GM23248 (cell line): ENCODE data around the gene RNLS. TPM values are rescaled to one million over a fixed set of nuclear protein-coding genes. Genes with fewer than 3 reads are reported as not detected.
"Not testable (repeated sequence)": the region's sequence is repeated elsewhere in the genome, so short reads cannot be mapped to it uniquely, and the experiment has no call there.

Experiments
- DNase-seq: peaks from one replicate; pipeline ENCODE4 v3.0.0-alpha.2; 2015
- H2AFZ ChIP-seq: fragments of 200-600 bp; sonication (generic); 2 replicates; pipeline ENCODE4 v1.6.1; 2016; ENCODE audit warnings: antibody characterized with exemption
- H3F3A ChIP-seq: fragments of 200-600 bp; sonication (generic); 2 replicates; pipeline ENCODE4 v1.6.1; 2016; ENCODE audit warnings: mild to moderate bottlenecking, antibody characterized with exemption, mixed run types; ENCODE audit not compliant: insufficient read depth
- H3K27ac ChIP-seq: fragments of 200-600 bp; sonication (generic); 2 replicates; pipeline ENCODE4 v1.5.1; 2016; ENCODE audit warnings: mild to moderate bottlenecking
- H3K27me3 ChIP-seq: fragments of 200-600 bp; sonication (generic); replicated peaks from 2 replicates; pipeline ENCODE4 v1.6.1; 2016; ENCODE audit warnings: mild to moderate bottlenecking; ENCODE audit not compliant: insufficient read depth
- H3K36me3 ChIP-seq: fragments of 200-600 bp; sonication (generic); 2 replicates; pipeline ENCODE4 v1.6.1; 2016; ENCODE audit warnings: low read depth, mild to moderate bottlenecking
- H3K4me1 ChIP-seq: fragments of 200-600 bp; sonication (generic); 2 replicates; pipeline ENCODE4 v1.6.1; 2016; ENCODE audit warnings: mild to moderate bottlenecking; ENCODE audit not compliant: insufficient read depth
- H3K4me2 ChIP-seq: fragments of 200-600 bp; sonication (generic); one replicate; pipeline ENCODE4 v1.6.1; 2016; ENCODE audit warnings: mild to moderate bottlenecking; ENCODE audit not compliant: unreplicated experiment
- H3K4me3 ChIP-seq: fragments of 200-600 bp; sonication (generic); 2 replicates; pipeline ENCODE4 v1.5.1; 2016; ENCODE audit warnings: mild to moderate bottlenecking
- H3K79me2 ChIP-seq: fragments of 200-600 bp; sonication (generic); 2 replicates; pipeline ENCODE4 v1.6.1; 2016; ENCODE audit warnings: mild to moderate bottlenecking; ENCODE audit not compliant: insufficient read depth
- H3K9ac ChIP-seq: fragments of 200-600 bp; sonication (generic); 2 replicates; pipeline ENCODE4 v1.6.1; 2016; ENCODE audit warnings: mild to moderate bottlenecking
- H3K9me2 ChIP-seq: fragments of 200-600 bp; sonication (generic); 2 replicates; pipeline ENCODE4 v1.6.1; 2016; ENCODE audit warnings: mixed run types, mild to moderate bottlenecking, moderate library complexity; ENCODE audit not compliant: insufficient read depth
- H3K9me3 ChIP-seq: fragments of 200-600 bp; sonication (generic); one replicate; pipeline ENCODE4 v1.6.1; 2017; ENCODE audit warnings: low read depth
- H4K20me1 ChIP-seq: fragments of 200-600 bp; sonication (generic); 2 replicates; pipeline ENCODE4 v1.6.0; 2016; ENCODE audit not compliant: insufficient read depth
- EZH2 ChIP-seq: fragments of 200-600 bp; sonication (generic); IDR thresholded peaks from 2 replicates; pipeline ENCODE4 v1.6.1; 2018; ENCODE audit warnings: antibody characterized with exemption, mild to moderate bottlenecking; ENCODE audit not compliant: insufficient read depth, poor library complexity, severe bottlenecking
- EZH2phosphoT487 ChIP-seq: fragments of 200-600 bp; sonication (generic); IDR thresholded peaks from 2 replicates; pipeline ENCODE4 v1.6.1; 2018; ENCODE audit warnings: antibody characterized with exemption, moderate library complexity, mild to moderate bottlenecking, low read depth; ENCODE audit not compliant: insufficient read depth
- WGBS, 2 experiments: methylation state at CpG; one replicate each; pipeline ENCODE4 v1.1.6; 2015 to 2017; ENCODE audit warnings: low lambda C conversion rate in 2 of 2, low coverage in 1 of 2; ENCODE audit errors: missing lambda C conversion rate in 2 of 2; 5-methylcytosine and 5-hydroxymethylcytosine counted together
- in situ Hi-C: fragments of 300-500 bp; cut with MboI; formaldehyde crosslinking; loops from 2 replicates; pipeline ENCODE4 v1.15.0; 2020
- polyA plus RNA-seq: library from polyadenylated mRNA; unstranded; fragments of >200 nt; fragmentation: Nextera tagmentation; extraction: Ambion mirVana; gene quantifications from 2 replicates; pipeline ENCODE4 v1.2.1, GENCODE V29; 2016
- total RNA-seq: library from RNA; depleted of rRNA; stranded (reverse); fragments of >200 nt; shearing (Covaris generic); gene quantifications from 2 replicates; pipeline ENCODE4 v1.2.3, GENCODE V29; 2014

Gene RNLS
- total and polyA plus RNA-seq, 2 experiments from 2014 or later, result 11.5 to 23.1 TPM

- H3K27me3 ChIP-seq, result no peaks in the 10 kb centered on the region
- no peaks in the 10 kb centered on the region for H3K9me2 ChIP-seq
- TF ChIP-seq EZH2 (no peak), EZH2phosphoT487 (no peak)
- H3K9ac ChIP-seq, result no peak overlapping the region
- H3K79me2 ChIP-seq, result no peaks in the 10 kb centered on the region
- no peaks in the 10 kb centered on the region for H4K20me1 ChIP-seq
- H3K4me3 ChIP-seq, result no peak overlapping the region
- no peaks in the 10 kb centered on the region for H3K36me3 ChIP-seq
- DNase-seq, result no peak
- no peaks in the 10 kb centered on the region for H3K9me3 ChIP-seq
- H3K4me2 ChIP-seq, result no peak overlapping the region
- H2AFZ ChIP-seq, result no peak overlapping the region
- 81 to 85% methylated on average over 7 of the region's 7 CpGs for WGBS, 2 experiments
- H3K4me1 ChIP-seq, result no peaks in the 10 kb centered on the region
- in situ Hi-C loops, result no loop called here
- no peak overlapping the region for H3K27ac ChIP-seq
- no peaks in the 10 kb centered on the region for H3F3A ChIP-seq
Measured at GRCh38 chr10:88361995-88362807, 220.9 kb downstream of the RNLS start.

GRCh38 chr10:88361494-88361893 lies 221.6 kb downstream of the RNLS start:
- no peaks in the 10 kb centered on the region for H3K27me3 ChIP-seq
- 83 to 94% methylated on average over 2 of the region's 2 CpGs for WGBS, 2 experiments
- H3K36me3 ChIP-seq, result no peaks in the 10 kb centered on the region
- in situ Hi-C loops, result no loop called here
- H3F3A ChIP-seq, result no peaks in the 10 kb centered on the region
- no peaks in the 10 kb centered on the region for H3K4me1 ChIP-seq
- H4K20me1 ChIP-seq, result no peaks in the 10 kb centered on the region
- no peaks in the 10 kb centered on the region for H3K79me2 ChIP-seq
- H3K4me3 ChIP-seq, result no peak overlapping the region
- no peak overlapping the region for H3K9ac ChIP-seq
- no peak for TF ChIP-seq EZH2phosphoT487
- no peak for TF ChIP-seq EZH2
- no peak for DNase-seq
- no peak overlapping the region for H3K4me2 ChIP-seq
- no peak overlapping the region for H3K27ac ChIP-seq
- H2AFZ ChIP-seq, result no peak overlapping the region
- H3K9me2 ChIP-seq, result no peaks in the 10 kb centered on the region
- H3K9me3 ChIP-seq, result no peaks in the 10 kb centered on the region

- H3K27ac ChIP-seq, H3K4me1 ChIP-seq, H3K4me2 ChIP-seq, H4K20me1 ChIP-seq, H3K79me2 ChIP-seq, H3K9me3 ChIP-seq, H3K9ac ChIP-seq, H2AFZ ChIP-seq, H3K4me3 ChIP-seq, H3K27me3 ChIP-seq, DNase-seq, H3K9me2 ChIP-seq, H3F3A ChIP-seq, in situ Hi-C loops, H3K36me3 ChIP-seq: not testable (repeated sequence)
- WGBS, 2 experiments, result 91 to 94% methylated on average over 12 of the region's 12 CpGs
Measured at GRCh38 chr10:88355750-88356149, 227.4 kb downstream of the RNLS start.

DNA sequence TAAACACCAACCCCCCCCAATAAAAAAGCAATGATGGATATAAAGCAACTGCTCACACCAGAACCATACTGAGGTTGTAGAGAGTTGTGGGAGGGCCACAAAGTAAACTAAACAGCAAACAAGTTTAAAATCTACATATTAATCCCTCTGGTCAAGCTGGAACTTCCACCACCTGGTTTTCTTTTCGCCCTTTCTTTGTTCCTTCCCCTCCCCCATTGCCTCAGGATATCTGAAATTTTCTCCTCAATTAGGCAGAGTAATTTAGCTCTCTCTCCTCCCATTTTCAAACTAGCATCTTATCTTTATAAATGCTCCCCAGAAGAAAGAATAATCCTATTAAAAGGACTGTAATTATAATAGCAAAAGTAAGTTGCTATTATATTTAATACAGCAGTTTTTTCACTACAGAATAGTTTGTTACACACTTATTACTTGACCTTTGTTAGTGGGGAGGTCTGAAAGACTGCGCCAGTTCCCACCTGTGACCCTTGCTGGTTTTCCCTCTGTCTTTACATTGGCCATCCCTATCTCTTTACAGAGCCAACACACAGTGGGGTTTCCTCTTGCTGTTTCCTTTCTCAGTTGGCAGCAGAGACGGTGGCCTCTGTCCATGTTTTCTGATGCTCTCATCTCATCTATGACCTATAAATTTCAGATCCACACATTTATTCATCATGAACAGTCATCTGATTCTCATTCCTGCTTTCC lies 235.4 kb downstream of the RNLS start:
- Histone ChIP-seq H3K27ac (no peak overlapping the region), H2AFZ (no peak overlapping the region), H3K79me2 (no peaks in the 10 kb centered on the region), H3K4me2 (no peak overlapping the region), H3K9ac (no peak overlapping the region), H3K4me1 (no peaks in the 10 kb centered on the region), H3K36me3 (no peaks in the 10 kb centered on the region), H3K27me3 (no peaks in the 10 kb centered on the region), H3K4me3 (no peak overlapping the region), H3F3A (no peaks in the 10 kb centered on the region), H3K9me2 (no peaks in the 10 kb centered on the region), H4K20me1 (no peaks in the 10 kb centered on the region), H3K9me3 (no peaks in the 10 kb centered on the region)
- TF ChIP-seq EZH2 (no peak), EZH2phosphoT487 (no peak)
- no peak for DNase-seq
- 78 to 90% methylated on average over 3 of the region's 3 CpGs for WGBS, 2 experiments
- in situ Hi-C loops, result no loop called here
